Amygdala (tissue), 56 donors: ENCODE measurements around the gene CUL3.
"Not testable (repeated sequence)": the region's sequence is repeated elsewhere in the genome, so short reads cannot be mapped to it uniquely, and the experiment has no call there.

Source experiments
- DNase-seq, 56 donors: peaks; one replicate each; lab custom pipeline; 2025; lab: John Stamatoyannopoulos, UW

Gene CUL3

DNA sequence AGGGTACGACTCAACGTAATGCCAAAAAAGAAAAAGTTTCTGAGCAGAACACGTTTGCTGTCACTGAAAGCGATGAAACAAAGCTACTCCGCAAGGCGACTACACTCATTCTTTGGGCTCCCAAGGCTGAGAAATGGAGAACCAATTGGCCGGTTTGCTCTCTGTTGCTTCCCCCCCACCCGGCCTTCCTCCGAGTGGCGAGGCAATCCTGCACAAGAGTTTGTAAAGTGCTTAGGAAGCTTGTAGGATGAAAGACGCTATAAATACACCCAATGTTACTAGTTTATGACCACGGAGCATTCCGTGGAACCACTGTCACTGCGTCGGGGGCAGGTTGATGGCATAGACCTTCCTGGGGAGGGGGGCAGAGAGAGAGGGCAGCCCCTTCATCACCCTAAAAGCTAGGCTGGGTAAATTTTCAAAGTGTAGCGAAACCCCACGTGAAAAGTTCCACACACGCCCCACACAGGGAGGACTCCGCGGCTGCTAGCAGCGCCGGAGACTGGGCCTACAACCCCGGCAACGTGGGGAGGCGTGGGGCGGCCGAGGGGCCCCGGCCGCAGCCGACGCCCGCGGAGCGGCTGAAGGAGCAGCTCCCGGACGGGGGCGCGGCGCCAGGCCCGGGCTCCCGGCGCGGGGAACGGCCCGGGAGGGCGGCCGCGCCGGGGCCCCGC is 915 bp downstream of the CUL3 start:
- DNase-seq = peak in 24 of 56 donors; percentile 0 to 44 (median 8)

GRCh38 chr2:224583033-224583432 is 2.1 kb downstream of the CUL3 start:
- not testable (repeated sequence) for DNase-seq

- DNase-seq = no peak
Observed at GRCh38 chr2:224580248-224580647, 4.9 kb downstream of the CUL3 start.

DNA sequence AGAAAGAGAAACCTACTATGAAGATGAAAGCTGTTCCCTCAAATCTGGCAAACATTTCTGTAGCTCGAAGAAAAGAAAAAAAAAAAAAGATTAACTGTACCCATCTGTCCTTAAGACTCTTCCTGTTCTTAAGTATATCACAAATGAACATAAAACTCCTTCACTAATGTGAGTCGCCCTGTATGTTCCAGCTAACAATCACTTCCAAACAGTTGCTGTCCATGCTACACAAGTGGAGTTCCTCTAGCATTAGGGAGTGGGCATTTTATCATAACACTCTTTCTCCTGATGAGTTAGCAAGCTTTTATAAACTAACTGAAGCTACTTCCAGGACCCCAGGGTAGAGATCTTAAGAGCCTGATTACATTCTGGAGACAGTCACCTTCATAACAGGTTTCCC is 5.8 kb downstream of the CUL3 start:
- no peak for DNase-seq

DNA sequence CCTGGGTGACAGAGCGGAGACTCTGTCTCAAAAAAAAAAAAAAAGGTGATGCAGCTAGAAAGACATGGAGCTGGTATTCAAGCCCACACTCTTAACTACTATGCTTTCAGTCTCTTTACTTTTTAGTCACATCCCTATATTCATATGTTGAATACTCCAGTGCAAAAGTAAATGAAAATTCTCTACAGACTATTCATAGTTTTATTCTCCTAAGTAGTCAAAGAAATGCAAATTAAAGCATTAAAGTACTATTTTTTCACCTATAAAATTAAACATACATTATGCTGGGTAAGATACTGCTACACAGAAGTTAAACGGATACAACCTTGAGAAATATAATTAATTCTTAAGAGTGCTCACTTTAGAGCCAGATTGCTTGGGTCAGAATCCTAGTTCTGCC is 7.6 kb downstream of the CUL3 start:
- no peak for DNase-seq

- DNase-seq = no peak
Observed at GRCh38 chr2:224576088-224576715, 9.0 kb downstream of the CUL3 start.

DNA sequence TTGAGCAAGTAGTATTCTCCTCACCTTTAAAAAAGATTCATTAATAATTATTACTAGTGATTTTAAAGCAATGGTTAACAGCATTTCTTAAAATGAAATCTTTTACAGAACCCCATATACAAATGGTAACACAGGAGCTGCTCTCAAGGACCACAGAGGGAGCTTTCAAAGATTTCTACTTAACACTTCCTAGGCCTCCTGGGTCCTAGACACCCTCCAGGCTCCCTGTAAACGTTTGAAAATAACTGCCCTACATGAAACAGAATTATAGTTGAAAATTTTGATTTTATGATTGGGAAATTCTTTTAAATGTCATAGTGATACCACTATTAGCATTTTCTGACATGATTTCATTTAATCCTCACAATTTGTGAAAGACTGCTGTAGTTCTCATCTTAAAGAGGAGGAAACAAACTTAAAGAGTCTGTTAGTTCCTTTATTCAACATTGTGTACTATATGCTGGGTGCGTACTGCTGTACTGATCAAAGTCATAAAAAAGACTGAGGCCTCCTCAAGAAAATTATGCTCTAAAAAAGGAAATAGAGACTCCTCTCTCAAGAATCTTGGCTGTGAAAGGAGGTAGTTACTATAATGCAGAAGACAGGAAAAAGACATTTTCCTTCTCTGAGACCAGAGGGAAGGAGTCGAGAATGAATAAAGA is 10.6 kb downstream of the CUL3 start:
- no peak for DNase-seq

- DNase-seq = no peak
Observed at GRCh38 chr2:224573724-224574123, 11.4 kb downstream of the CUL3 start.

DNA sequence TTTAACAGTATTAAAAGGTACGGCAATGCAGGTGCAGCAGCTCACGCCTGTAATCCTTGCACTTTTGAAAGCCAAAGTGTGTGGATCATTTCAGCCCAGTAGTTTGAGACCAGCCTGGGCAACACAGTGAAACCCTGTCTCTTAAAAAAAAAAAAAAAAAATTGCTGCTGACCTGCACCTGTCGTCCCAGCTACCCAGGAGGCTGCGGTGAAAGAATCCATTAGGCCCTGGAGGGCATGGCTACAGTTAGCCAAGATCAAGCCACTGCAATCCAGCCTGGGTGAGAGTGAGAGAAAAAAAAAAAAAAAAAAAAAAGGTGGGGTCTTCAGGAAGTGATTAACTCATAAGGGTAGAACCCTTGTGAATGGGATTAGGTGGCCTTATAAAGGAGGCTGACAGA is 12.8 kb downstream of the CUL3 start:
- DNase-seq = no peak

- peak in 2 of 56 donors; percentile 7 to 8 for DNase-seq
Observed at GRCh38 chr2:224570328-224570993, 14.7 kb downstream of the CUL3 start.

GRCh38 chr2:224569654-224570053 is 15.5 kb downstream of the CUL3 start:
- no peak for DNase-seq

DNA sequence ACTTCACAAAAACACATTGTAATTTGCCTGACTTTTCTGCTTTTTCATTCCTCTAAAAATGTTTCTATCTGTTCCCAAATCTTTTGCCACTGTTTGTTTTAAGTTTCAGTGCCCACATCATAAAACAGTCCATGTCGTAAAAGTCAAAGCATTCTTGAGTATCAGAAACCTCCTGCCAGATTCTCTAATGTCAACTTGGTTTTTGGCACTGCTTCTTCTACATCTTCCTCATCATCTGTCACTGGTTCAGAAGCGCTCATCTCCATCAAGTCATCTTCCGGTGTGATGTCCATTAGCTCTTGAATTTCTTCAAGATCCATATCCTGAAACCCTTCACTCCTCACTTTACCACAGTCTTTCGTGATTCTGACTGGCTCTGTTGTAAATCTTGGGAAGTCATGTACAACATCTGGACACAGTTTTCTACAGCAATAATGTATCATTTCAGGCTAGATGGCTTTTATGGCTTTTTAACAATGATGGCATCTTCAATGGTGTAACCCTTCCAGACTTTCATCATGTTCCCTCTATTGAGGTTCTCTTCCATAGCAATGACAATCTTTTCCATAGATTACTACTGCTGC is 19.6 kb downstream of the CUL3 start:
- no peak for DNase-seq

- DNase-seq = no peak
Observed at GRCh38 chr2:224563537-224563936, 21.6 kb downstream of the CUL3 start.

GRCh38 chr2:224562831-224563230 is 22.3 kb downstream of the CUL3 start:
- DNase-seq = no peak

GRCh38 chr2:224561234-224562005 is 23.7 kb downstream of the CUL3 start:
- DNase-seq = no peak

DNA sequence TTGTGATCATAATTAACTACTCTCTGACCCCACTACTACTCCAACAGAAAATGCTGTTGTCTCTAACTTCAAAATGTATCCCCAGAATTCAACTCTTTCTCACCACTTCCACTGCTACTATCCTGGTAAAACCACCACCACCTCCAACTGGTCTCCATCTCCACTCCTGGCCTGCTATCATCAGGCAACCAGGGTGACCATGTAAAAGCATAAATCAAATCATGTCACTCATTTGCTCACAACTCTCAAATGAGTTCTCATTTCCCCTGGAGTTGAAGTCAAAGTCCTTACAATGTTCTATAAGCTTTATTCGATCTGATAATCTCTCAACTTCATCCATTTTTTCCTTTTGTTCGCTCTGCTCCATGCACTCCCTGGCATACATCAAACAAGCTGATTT is 24.6 kb downstream of the CUL3 start:
- DNase-seq = no peak

GRCh38 chr2:224557610-224558009 is 27.6 kb downstream of the CUL3 start:
- DNase-seq = no peak

GRCh38 chr2:224556381-224556780 is 28.8 kb downstream of the CUL3 start:
- DNase-seq = no peak

- DNase-seq = no peak
Observed at GRCh38 chr2:224555823-224556366, 29.3 kb downstream of the CUL3 start.

DNA sequence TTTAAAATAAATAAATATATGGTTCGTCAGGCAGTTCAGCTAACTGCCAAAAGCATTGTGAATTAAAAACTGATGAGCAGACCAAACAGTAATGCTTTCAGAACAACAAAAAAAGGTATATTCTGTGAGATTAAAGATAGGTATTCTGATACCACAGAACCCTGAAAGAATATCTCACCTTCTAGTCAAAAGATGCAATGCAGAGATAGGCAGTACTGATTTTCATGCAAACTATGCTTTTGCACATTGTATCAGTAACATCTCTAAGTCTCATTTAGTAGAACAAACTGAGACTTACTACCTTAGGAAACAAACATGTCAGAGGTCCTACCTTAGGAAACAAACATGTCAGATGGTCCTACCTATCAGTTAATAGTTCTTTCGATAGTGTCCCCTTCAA is 32.4 kb downstream of the CUL3 start:
- no peak for DNase-seq
